Stomach (tissue), 9 donors: ENCODE results near the gene DNAJC17. TPM values are rescaled to one million over a fixed set of nuclear protein-coding genes. Genes with fewer than 3 reads are reported as not detected.

ENCODE experiments used
- DNase-seq, 2 donors: peaks; one replicate each; pipeline versions ENCODE4 v3.0.0 to v3.0.0-alpha.2; 2013 to 2019
- H3K27ac ChIP-seq, 5 donors: fragments of 200-600 bp in 4 of 5; sonication (generic) in 4 of 5; one replicate each; pipeline ENCODE4 v1.5.1; 2013 to 2019; ENCODE audit warnings: mild to moderate bottlenecking in 1 of 5, moderate library complexity in 1 of 5
- H3K27me3 ChIP-seq, 3 donors: fragments of 200-600 bp; sonication (generic); one replicate each; pipeline ENCODE4 v1.5.1; 2017 to 2019; ENCODE audit warnings: mixed run types in 1 of 3
- H3K36me3 ChIP-seq, 4 donors: fragments of 200-600 bp; sonication (generic); 1 replicate in 3 of 4; 2 replicates in 1 of 4; pipeline ENCODE4 v1.5.1; 2016 to 2019
- H3K4me1 ChIP-seq, 4 donors: fragments of 200-600 bp; sonication (generic); one replicate each; pipeline ENCODE4 v1.5.1; 2016 to 2019
- H3K4me3 ChIP-seq, 4 donors: fragments of 200-600 bp; sonication (generic) in 3 of 4; one replicate each; pipeline ENCODE4 v1.5.1; 2016 to 2019; ENCODE audit warnings: mild to moderate bottlenecking in 1 of 4
- H3K9me3 ChIP-seq, 4 donors: fragments of 200-600 bp; sonication (generic); one replicate each; pipeline ENCODE4 v1.5.1; 2016 to 2019
- EP300 ChIP-seq: sonication (generic); formaldehyde crosslinking; IDR thresholded peaks from one replicate; pipeline ENCODE4 v1.6.1; 2017; ENCODE audit warnings: antibody characterized with exemption
- POLR2A ChIP-seq, 4 donors: fragments of 450-650 bp; IDR thresholded peaks; one replicate each; pipeline ENCODE4 v1.6.1; 2016; ENCODE audit warnings: antibody characterized with exemption in 4 of 4, control low read depth in 2 of 4, mild to moderate bottlenecking in 1 of 4, moderate library complexity in 1 of 4
- POLR2AphosphoS5 ChIP-seq, 3 donors: sonication (generic); formaldehyde crosslinking; IDR thresholded peaks; one replicate each; pipeline ENCODE4 v1.6.1; 2016; ENCODE audit warnings: antibody characterized with exemption in 3 of 3
- WGBS, 5 donors: extraction: QIAGEN DNeasy Blood & Tissue Kit in 3 of 5; methylation state at CpG; one replicate each; pipeline versions ENCODE4 v1.1.5 to v1.1.7; 2013 to 2018; 5-methylcytosine and 5-hydroxymethylcytosine counted together
- intact Hi-C: fragments of 100-400 bp; cut with DNase I; formaldehyde crosslinking; loops from one replicate; pipeline ENCODE4 v1.15.1; 2023; ENCODE audit warnings: low total_unique reads
- polyA plus RNA-seq, 3 donors: library from polyadenylated mRNA; stranded (reverse); fragments of 200-250 nt; gene quantifications; one replicate each; pipeline ENCODE4 v1.2.3, GENCODE V29; 2013
- total RNA-seq, 5 donors: library from RNA; depleted of rRNA; stranded (reverse); fragments of >200 nt; gene quantifications; one replicate each; pipeline versions ENCODE4 v1.1.0 to v1.2.3, GENCODE V29; 2014 to 2016
- TF ChIP-seq, protein P1 (sequence below), 7 experiments: fragments of 450-650 bp in 4 of 7; fragments of 200-600 bp in 3 of 7; sonication (generic) in 3 of 7; IDR thresholded peaks; one replicate each; pipeline ENCODE4 v1.5.1; 2016 to 2019; ENCODE audit warnings: antibody characterized with exemption in 7 of 7, control low read depth in 2 of 7, mild to moderate bottlenecking in 1 of 7
- donor health status: healthy with polysubstance abuse.
- donor health status: Bipolar disorder and iron deficiency.
- donor health status: healthy.

The DNAJC17 gene
- total and polyA plus RNA-seq, 8 donors, result 11.0 to 66.7 (median 43.7) TPM

- intact Hi-C loops, result no loop called here
- TF ChIP-seq, protein P1, sequence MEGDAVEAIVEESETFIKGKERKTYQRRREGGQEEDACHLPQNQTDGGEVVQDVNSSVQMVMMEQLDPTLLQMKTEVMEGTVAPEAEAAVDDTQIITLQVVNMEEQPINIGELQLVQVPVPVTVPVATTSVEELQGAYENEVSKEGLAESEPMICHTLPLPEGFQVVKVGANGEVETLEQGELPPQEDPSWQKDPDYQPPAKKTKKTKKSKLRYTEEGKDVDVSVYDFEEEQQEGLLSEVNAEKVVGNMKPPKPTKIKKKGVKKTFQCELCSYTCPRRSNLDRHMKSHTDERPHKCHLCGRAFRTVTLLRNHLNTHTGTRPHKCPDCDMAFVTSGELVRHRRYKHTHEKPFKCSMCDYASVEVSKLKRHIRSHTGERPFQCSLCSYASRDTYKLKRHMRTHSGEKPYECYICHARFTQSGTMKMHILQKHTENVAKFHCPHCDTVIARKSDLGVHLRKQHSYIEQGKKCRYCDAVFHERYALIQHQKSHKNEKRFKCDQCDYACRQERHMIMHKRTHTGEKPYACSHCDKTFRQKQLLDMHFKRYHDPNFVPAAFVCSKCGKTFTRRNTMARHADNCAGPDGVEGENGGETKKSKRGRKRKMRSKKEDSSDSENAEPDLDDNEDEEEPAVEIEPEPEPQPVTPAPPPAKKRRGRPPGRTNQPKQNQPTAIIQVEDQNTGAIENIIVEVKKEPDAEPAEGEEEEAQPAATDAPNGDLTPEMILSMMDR (IDR thresholded peaks at IDR 0.05), result no peak
- TF ChIP-seq POLR2A (IDR thresholded peaks at IDR 0.05), result no peak
- TF ChIP-seq POLR2AphosphoS5 (IDR thresholded peaks at IDR 0.05), result no peak
- TF ChIP-seq EP300, result no peak
- 77 to 82% (median 79%) methylated on average over 5 of the region's 5 CpGs for WGBS, 5 donors
- Histone ChIP-seq H3K4me3 (no peak overlapping the region), H3K4me1 (peaks cover 0 to 7% (median 0%) of the 10 kb centered on the region in 4 donors), H3K27ac (no peak overlapping the region), H3K9me3 (no peaks in the 10 kb centered on the region), H3K36me3 (peaks cover 53 to 94% (median 93%) of the 10 kb centered on the region in 4 donors), H3K27me3 (no peaks in the 10 kb centered on the region)
- no peak for DNase-seq
These were observed 62.5 kb downstream of the DNAJC17 start for GRCh38 chr15:40744815-40745152.

DNA sequence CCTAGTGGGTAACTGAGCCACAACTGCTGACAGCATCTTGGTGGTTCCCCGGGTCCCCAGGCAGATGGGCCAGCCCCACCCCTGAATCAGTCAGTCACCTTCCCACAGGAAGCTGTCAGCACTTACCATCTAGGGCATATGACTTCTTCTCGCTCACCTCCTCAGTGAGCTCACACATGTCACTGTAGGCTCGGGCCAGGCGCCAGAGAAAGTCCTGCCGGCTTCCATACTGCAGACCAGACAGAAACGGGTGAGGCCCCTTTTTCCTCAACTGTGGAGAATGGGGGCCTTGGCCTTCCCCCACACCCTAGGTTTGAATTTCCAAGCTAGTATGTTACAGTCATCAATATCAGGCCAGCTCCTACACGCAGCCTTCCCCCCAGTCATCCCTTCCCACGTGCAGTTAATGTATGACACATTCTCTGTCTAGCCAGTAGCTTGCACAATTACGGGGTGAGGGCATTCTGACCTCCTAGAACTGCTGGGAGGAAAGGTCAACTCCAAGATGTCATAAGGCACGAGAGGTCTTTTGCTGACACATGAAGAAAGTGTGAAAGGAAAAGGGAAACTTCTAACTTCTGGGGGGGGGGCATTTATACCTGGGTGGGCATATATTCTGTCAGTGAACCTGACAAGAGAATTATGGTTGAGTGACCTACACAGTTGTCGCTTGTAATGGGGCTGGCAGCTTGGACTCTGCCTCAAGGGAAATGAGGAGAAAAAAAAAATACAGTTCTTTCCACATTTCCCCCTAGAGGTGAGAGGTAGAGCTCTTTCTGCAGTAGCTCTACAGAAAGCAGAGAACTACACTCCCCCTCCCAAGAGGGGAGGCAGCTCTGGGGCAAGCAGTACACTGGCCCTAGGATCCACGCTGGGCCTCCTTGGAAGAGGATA lies 63.1 kb downstream of the DNAJC17 start:
- intact Hi-C loops, result no loop called here
- H3K4me1 ChIP-seq, result peaks cover 0 to 7% (median 0%) of the 10 kb centered on the region in 4 donors
- WGBS, 5 donors, result 73 to 84% (median 75%) methylated on average over 12 of the region's 12 CpGs
- peaks cover 53 to 94% (median 93%) of the 10 kb centered on the region in 4 donors for H3K36me3 ChIP-seq
- H3K9me3 ChIP-seq, result no peaks in the 10 kb centered on the region
- DNase-seq, result no peak
- H3K4me3 ChIP-seq, result no peak overlapping the region
- H3K27me3 ChIP-seq, result no peaks in the 10 kb centered on the region
- peak overlapping the region in 3 of 5 donors; percentile 7 to 49 (median 11) for H3K27ac ChIP-seq
- no peak for TF ChIP-seq EP300
- TF ChIP-seq POLR2A (IDR thresholded peaks at IDR 0.05), result no peak
- no peak for TF ChIP-seq POLR2AphosphoS5 (IDR thresholded peaks at IDR 0.05)
- TF ChIP-seq, protein P1 (IDR thresholded peaks at IDR 0.05), result no peak

- DNase-seq, result no peak
- WGBS, 5 donors, result 44 to 67% (median 45%) methylated on average over 2 of the region's 2 CpGs
- no peak for TF ChIP-seq POLR2A (IDR thresholded peaks at IDR 0.05)
- no peak for TF ChIP-seq EP300
- TF ChIP-seq, protein P1 (IDR thresholded peaks at IDR 0.05), result no peak
- TF ChIP-seq POLR2AphosphoS5 (IDR thresholded peaks at IDR 0.05), result no peak
- peaks cover 50 to 94% (median 93%) of the 10 kb centered on the region in 4 donors for H3K36me3 ChIP-seq
- intact Hi-C loops, result no loop called here
- no peak overlapping the region for H3K4me3 ChIP-seq
- peaks cover 0 to 7% (median 0%) of the 10 kb centered on the region in 4 donors for H3K4me1 ChIP-seq
- no peaks in the 10 kb centered on the region for H3K9me3 ChIP-seq
- peak overlapping the region in 1 of 5 donors; percentile 49 for H3K27ac ChIP-seq
- H3K27me3 ChIP-seq, result no peaks in the 10 kb centered on the region
These were observed 63.8 kb downstream of the DNAJC17 start for GRCh38 chr15:40743485-40743901.

- H3K4me1 ChIP-seq, result no peaks in the 10 kb centered on the region
- H3K9me3 ChIP-seq, result no peaks in the 10 kb centered on the region
- peaks cover 69 to 100% (median 100%) of the 10 kb centered on the region in 4 donors for H3K36me3 ChIP-seq
- no peak overlapping the region for H3K4me3 ChIP-seq
- no peak for DNase-seq
- TF ChIP-seq POLR2AphosphoS5 (IDR thresholded peaks at IDR 0.05) (no peak), EP300 (no peak), POLR2A (IDR thresholded peaks at IDR 0.05) (no peak)
- TF ChIP-seq, protein P1 (IDR thresholded peaks at IDR 0.05), result no peak
- no peaks in the 10 kb centered on the region for H3K27me3 ChIP-seq
- H3K27ac ChIP-seq, result no peak overlapping the region
- intact Hi-C loops, result no loop called here
- WGBS, 5 donors, result 96 to 97% (median 96%) methylated on average over 2 of the region's 2 CpGs
These were observed 67.4 kb downstream of the DNAJC17 start for GRCh38 chr15:40739854-40740253.
